Left ventricle myocardium superior (tissue), 1 donor: Measurements from ENCODE around the gene CTDSPL. TPM values are rescaled to one million over a fixed set of nuclear protein-coding genes. Genes with fewer than 3 reads are reported as not detected.

Experiments
- ATAC-seq: fragments of 200-7000 bp; cut with Tn5 transposase; one replicate; pipeline ENCODE4 v1.9.1; 2020; ENCODE audit warnings: mild to moderate bottlenecking, moderate library complexity
- DNase-seq: peaks from one replicate; pipeline ENCODE4 v3.0.0-alpha.2; 2020
- intact Hi-C: fragments of 100-400 bp; cut with micrococcal nuclease; formaldehyde crosslinking; loops from one replicate; pipeline ENCODE4 v1.11.0; 2022
- total RNA-seq: library from RNA; stranded (reverse); fragmentation: NEBNext Ultra II Directional; extraction: Animal tissue kit (Norgen Biotek cat#: 25700); gene quantifications from one replicate; pipeline ENCODE4 v1.2.1, GENCODE V29; 2021
- donor health status: DM: no; HTN: yes; CAD: no; lungs with severe emphysema.

The CTDSPL gene
- total RNA-seq, 1 donor from 2014 or later: 53.8 TPM

- peak; percentile 79 for ATAC-seq
- intact Hi-C loops: no loop called here
- DNase-seq: peak; percentile 86
These were observed 142.9 kb downstream of the CTDSPL start for GRCh38 chr3:38004415-38005075.

GRCh38 chr3:38005076-38006020 lies 143.7 kb downstream of the CTDSPL start:
- ATAC-seq: peak; percentile 67
- intact Hi-C loops: no loop called here
- peak; percentile 88 for DNase-seq

GRCh38 chr3:38006031-38006430 lies 144.4 kb downstream of the CTDSPL start:
- intact Hi-C loops: no loop called here
- no peak for DNase-seq
- no peak for ATAC-seq

- DNase-seq (no peak), ATAC-seq (no peak)
- intact Hi-C loops: no loop called here
These were observed 144.8 kb downstream of the CTDSPL start for GRCh38 chr3:38006445-38006995.

GRCh38 chr3:38007754-38008090 lies 146.0 kb downstream of the CTDSPL start:
- intact Hi-C loops: no loop called here
- ATAC-seq: no peak
- no peak for DNase-seq

- ATAC-seq (no peak), DNase-seq (no peak)
- intact Hi-C loops: no loop called here
These were observed 146.6 kb downstream of the CTDSPL start for GRCh38 chr3:38008191-38008701.

- no peak for ATAC-seq
- DNase-seq: no peak
- intact Hi-C loops: no loop called here
These were observed 147.4 kb downstream of the CTDSPL start for GRCh38 chr3:38008971-38009580.

GRCh38 chr3:38009807-38010591 lies 148.3 kb downstream of the CTDSPL start:
- intact Hi-C loops: no loop called here
- DNase-seq: no peak
- ATAC-seq: no peak

- ATAC-seq (no peak), DNase-seq (no peak)
- intact Hi-C loops: no loop called here
These were observed 149.4 kb downstream of the CTDSPL start for GRCh38 chr3:38011111-38011510.

- intact Hi-C loops: no loop called here
- DNase-seq (no peak), ATAC-seq (no peak)
These were observed 153.8 kb downstream of the CTDSPL start for GRCh38 chr3:38015485-38015884.

- DNase-seq (no peak), ATAC-seq (no peak)
- intact Hi-C loops: no loop called here
These were observed 154.3 kb downstream of the CTDSPL start for GRCh38 chr3:38015984-38016383.

- intact Hi-C loops: no loop called here
- ATAC-seq (no peak), DNase-seq (no peak)
These were observed 154.7 kb downstream of the CTDSPL start for GRCh38 chr3:38016410-38016809.

GRCh38 chr3:38016847-38017444 lies 155.3 kb downstream of the CTDSPL start:
- DNase-seq (no peak), ATAC-seq (no peak)
- intact Hi-C loops: no loop called here

GRCh38 chr3:38017445-38018295 lies 156.0 kb downstream of the CTDSPL start:
- DNase-seq (no peak), ATAC-seq (no peak)
- intact Hi-C loops: no loop called here

GRCh38 chr3:38018296-38019266 lies 156.9 kb downstream of the CTDSPL start:
- intact Hi-C loops: no loop called here
- ATAC-seq: peak; percentile 29
- DNase-seq: peak; percentile 33

- intact Hi-C loops: no loop called here
- no peak for ATAC-seq
- DNase-seq: no peak
These were observed 158.1 kb downstream of the CTDSPL start for GRCh38 chr3:38019658-38020341.
